ENCODE data around the gene PKHD1.

PKHD1 gene

GRCh38 chr6:52042141-52042885 lies 45.1 kb downstream of the PKHD1 start:
- DNase-seq = no peak

- no peak for DNase-seq
Measured at GRCh38 chr6:52041134-52041533, 46.3 kb downstream of the PKHD1 start.

GRCh38 chr6:52027699-52028098 lies 59.7 kb downstream of the PKHD1 start:
- no peak for DNase-seq

GRCh38 chr6:52024451-52025068 lies 62.9 kb downstream of the PKHD1 start:
- DNase-seq = no peak

- DNase-seq = no peak
Measured at GRCh38 chr6:52022675-52023074, 64.7 kb downstream of the PKHD1 start.

GRCh38 chr6:52020945-52021570 lies 66.4 kb downstream of the PKHD1 start:
- no peak for DNase-seq

GRCh38 chr6:52019881-52020280 lies 67.5 kb downstream of the PKHD1 start:
- no peak for DNase-seq

- DNase-seq = no peak
Measured at GRCh38 chr6:52019092-52019491, 68.3 kb downstream of the PKHD1 start.

- DNase-seq = no peak
Measured at GRCh38 chr6:52016915-52017748, 70.3 kb downstream of the PKHD1 start.

GRCh38 chr6:52015953-52016352 lies 71.5 kb downstream of the PKHD1 start:
- no peak for DNase-seq

- no peak for DNase-seq
Measured at GRCh38 chr6:52014391-52014790, 73.0 kb downstream of the PKHD1 start.

GRCh38 chr6:52013035-52013434 lies 74.4 kb downstream of the PKHD1 start:
- DNase-seq = no peak

GRCh38 chr6:52012582-52012981 lies 74.8 kb downstream of the PKHD1 start:
- no peak for DNase-seq

GRCh38 chr6:52010806-52011205 lies 76.6 kb downstream of the PKHD1 start:
- no peak for DNase-seq

GRCh38 chr6:52010145-52010544 lies 77.3 kb downstream of the PKHD1 start:
- DNase-seq = no peak

GRCh38 chr6:52009466-52010140 lies 77.8 kb downstream of the PKHD1 start:
- no peak for DNase-seq

- DNase-seq = no peak
Measured at GRCh38 chr6:52000064-52000463, 87.3 kb downstream of the PKHD1 start.

- no peak for DNase-seq
Measured at GRCh38 chr6:51996296-51996947, 91.0 kb downstream of the PKHD1 start.

GRCh38 chr6:51995214-51995755 lies 92.1 kb downstream of the PKHD1 start:
- DNase-seq = no peak

GRCh38 chr6:51992876-51993275 lies 94.5 kb downstream of the PKHD1 start:
- DNase-seq = no peak

GRCh38 chr6:51989789-51990188 lies 97.6 kb downstream of the PKHD1 start:
- DNase-seq = no peak

- no peak for DNase-seq
Measured at GRCh38 chr6:51986864-51987263, 100.5 kb downstream of the PKHD1 start.

Measured in central memory CD4-positive, alpha-beta T cell (primary cell).